NCI-H1417 treated with DMSO at 0.1 percent for 48 hours (cell line): ENCODE measurements around the gene DPP7.
"Not testable (repeated sequence)": the region's sequence is repeated elsewhere in the genome, so short reads cannot be mapped to it uniquely, and the experiment has no call there.

Experiments used
- DNase-seq: peaks from one replicate; lab custom pipeline; 2025; lab: John Stamatoyannopoulos, UW

Gene DPP7

GRCh38 chr9:137147793-137148160, 33.2 kb upstream of the DPP7 start:
- DNase-seq = no peak

- no peak for DNase-seq
Observed at GRCh38 chr9:137147091-137147792, 32.7 kb upstream of the DPP7 start.

- DNase-seq = no peak
Observed at GRCh38 chr9:137146527-137146918, 32.0 kb upstream of the DPP7 start.

- no peak for DNase-seq
Observed at GRCh38 chr9:137145731-137146526, 31.4 kb upstream of the DPP7 start.

GRCh38 chr9:137143459-137143858, 28.9 kb upstream of the DPP7 start:
- DNase-seq = no peak

- DNase-seq = no peak
Observed at GRCh38 chr9:137141976-137142936, 27.7 kb upstream of the DPP7 start.

GRCh38 chr9:137141050-137141810, 26.7 kb upstream of the DPP7 start:
- DNase-seq = no peak

- DNase-seq = no peak
Observed at GRCh38 chr9:137140151-137141012, 25.8 kb upstream of the DPP7 start.

- DNase-seq = no peak
Observed at GRCh38 chr9:137139468-137140150, 25.1 kb upstream of the DPP7 start.

GRCh38 chr9:137138722-137139467, 24.4 kb upstream of the DPP7 start, which contains the start of gene GRIN1:
GRIN1 (plus strand) TSS chr9:137139154; CDS start chr9:137139487, 333 bp downstream.
- DNase-seq = no peak

- DNase-seq = no peak
Observed at GRCh38 chr9:137138058-137138721, 23.7 kb upstream of the DPP7 start.

- DNase-seq = no peak
Observed at GRCh38 chr9:137136881-137137607, 22.5 kb upstream of the DPP7 start.

GRCh38 chr9:137136261-137136880, 21.8 kb upstream of the DPP7 start:
- DNase-seq = no peak

- DNase-seq = not testable (repeated sequence)
Observed at GRCh38 chr9:137135154-137135553, 20.6 kb upstream of the DPP7 start.

- no peak for DNase-seq
Observed at GRCh38 chr9:137134191-137134590, 19.7 kb upstream of the DPP7 start.

GRCh38 chr9:137130176-137130755, 15.7 kb upstream of the DPP7 start:
- no peak for DNase-seq
